ENCODE measurements around the gene TMEM254.

The TMEM254 gene

GRCh38 chr10:80081026-80081425 lies 2.6 kb downstream of the TMEM254 start:
- Histone ChIP-seq H3F3A (ENCODE audit: insufficient read depth) (0 out of 2 replicates have a peak, but pooled peaks cover 2% of the 10 kb centered on the region), H3K9me2 (replicated peaks; ENCODE audit: insufficient read depth, low read length) (no peaks in the 10 kb centered on the region), H3K9ac (ENCODE audit: low read length) (no peak overlapping the region), H3K27me3 (ENCODE audit: low read length) (no peaks in the 10 kb centered on the region), H3K9me3 (ENCODE audit: insufficient read depth, low read length) (no peaks in the 10 kb centered on the region), H2AFZ (ENCODE audit: low read depth, low read length, severe bottlenecking) (no peak overlapping the region), H3K36me3 (ENCODE audit: low read length) (no peaks in the 10 kb centered on the region), H3K27ac (ENCODE audit: low read depth, low read length) (no peak overlapping the region), H3K4me3 (ENCODE audit: insufficient read depth, low read length, poor library complexity, severe bottlenecking) (no peak overlapping the region), H3K79me2 (ENCODE audit: insufficient read depth, low read length) (no peaks in the 10 kb centered on the region), H3K4me2 (ENCODE audit: low read depth, low read length, poor library complexity, severe bottlenecking) (no peak overlapping the region), H4K20me1 (ENCODE audit: low read depth, low read length) (no peaks in the 10 kb centered on the region)
- TF ChIP-seq CTCF (IDR thresholded peaks at IDR 0.05; ENCODE audit: insufficient read depth, low read length, poor library complexity, severe bottlenecking): no peak
- TF ChIP-seq EZH2phosphoT487 (conservative IDR thresholded peaks at IDR 0.05; ENCODE audit: low read length): no peak

GRCh38 chr10:80081801-80082750 lies 3.6 kb downstream of the TMEM254 start:
- no peaks in the 10 kb centered on the region for H3K27me3 ChIP-seq (ENCODE audit: low read length)
- no peak overlapping the region for H3K9ac ChIP-seq (ENCODE audit: low read length)
- H3K79me2 ChIP-seq (ENCODE audit: insufficient read depth, low read length): no peaks in the 10 kb centered on the region
- H2AFZ ChIP-seq (ENCODE audit: low read depth, low read length, severe bottlenecking): no peak overlapping the region
- no peaks in the 10 kb centered on the region for H3K36me3 ChIP-seq (ENCODE audit: low read length)
- TF ChIP-seq CTCF (IDR thresholded peaks at IDR 0.05; ENCODE audit: insufficient read depth, low read length, poor library complexity, severe bottlenecking) (no peak), EZH2phosphoT487 (conservative IDR thresholded peaks at IDR 0.05; ENCODE audit: low read length) (no peak)
- no peaks in the 10 kb centered on the region for H4K20me1 ChIP-seq (ENCODE audit: low read depth, low read length)
- H3K4me3 ChIP-seq (ENCODE audit: insufficient read depth, low read length, poor library complexity, severe bottlenecking): no peak overlapping the region
- no peaks in the 10 kb centered on the region for H3K9me3 ChIP-seq (ENCODE audit: insufficient read depth, low read length)
- no peak overlapping the region for H3K27ac ChIP-seq (ENCODE audit: low read depth, low read length)
- H3F3A ChIP-seq (ENCODE audit: insufficient read depth): 0 out of 2 replicates have a peak, but pooled peaks cover 2% of the 10 kb centered on the region
- no peaks in the 10 kb centered on the region for H3K9me2 ChIP-seq (replicated peaks; ENCODE audit: insufficient read depth, low read length)
- H3K4me2 ChIP-seq (ENCODE audit: low read depth, low read length, poor library complexity, severe bottlenecking): no peak overlapping the region

- no peaks in the 10 kb centered on the region for H3K79me2 ChIP-seq (ENCODE audit: insufficient read depth, low read length)
- no peaks in the 10 kb centered on the region for H3K27me3 ChIP-seq (ENCODE audit: low read length)
- no peaks in the 10 kb centered on the region for H3K36me3 ChIP-seq (ENCODE audit: low read length)
- H3K9me2 ChIP-seq (replicated peaks; ENCODE audit: insufficient read depth, low read length): no peaks in the 10 kb centered on the region
- H3K9ac ChIP-seq (ENCODE audit: low read length): no peak overlapping the region
- H3F3A ChIP-seq (ENCODE audit: insufficient read depth): no peaks in the 10 kb centered on the region
- H3K27ac ChIP-seq (ENCODE audit: low read depth, low read length): no peak overlapping the region
- no peak overlapping the region for H3K4me3 ChIP-seq (ENCODE audit: insufficient read depth, low read length, poor library complexity, severe bottlenecking)
- H3K4me2 ChIP-seq (ENCODE audit: low read depth, low read length, poor library complexity, severe bottlenecking): no peak overlapping the region
- no peaks in the 10 kb centered on the region for H3K9me3 ChIP-seq (ENCODE audit: insufficient read depth, low read length)
- no peaks in the 10 kb centered on the region for H4K20me1 ChIP-seq (ENCODE audit: low read depth, low read length)
- H2AFZ ChIP-seq (ENCODE audit: low read depth, low read length, severe bottlenecking): no peak overlapping the region
- no peak for TF ChIP-seq CTCF (IDR thresholded peaks at IDR 0.05; ENCODE audit: insufficient read depth, low read length, poor library complexity, severe bottlenecking)
- TF ChIP-seq EZH2phosphoT487 (conservative IDR thresholded peaks at IDR 0.05; ENCODE audit: low read length): no peak
Measured at GRCh38 chr10:80090121-80090520, 11.7 kb downstream of the TMEM254 start.
